ENCODE measurements around the gene VPS35L. TPM values are rescaled to one million over a fixed set of nuclear protein-coding genes. Genes with fewer than 3 reads are reported as not detected.

VPS35L gene
- total RNA-seq, 2 donors from 2014 or later: 38.2 to 40.8 TPM

DNA sequence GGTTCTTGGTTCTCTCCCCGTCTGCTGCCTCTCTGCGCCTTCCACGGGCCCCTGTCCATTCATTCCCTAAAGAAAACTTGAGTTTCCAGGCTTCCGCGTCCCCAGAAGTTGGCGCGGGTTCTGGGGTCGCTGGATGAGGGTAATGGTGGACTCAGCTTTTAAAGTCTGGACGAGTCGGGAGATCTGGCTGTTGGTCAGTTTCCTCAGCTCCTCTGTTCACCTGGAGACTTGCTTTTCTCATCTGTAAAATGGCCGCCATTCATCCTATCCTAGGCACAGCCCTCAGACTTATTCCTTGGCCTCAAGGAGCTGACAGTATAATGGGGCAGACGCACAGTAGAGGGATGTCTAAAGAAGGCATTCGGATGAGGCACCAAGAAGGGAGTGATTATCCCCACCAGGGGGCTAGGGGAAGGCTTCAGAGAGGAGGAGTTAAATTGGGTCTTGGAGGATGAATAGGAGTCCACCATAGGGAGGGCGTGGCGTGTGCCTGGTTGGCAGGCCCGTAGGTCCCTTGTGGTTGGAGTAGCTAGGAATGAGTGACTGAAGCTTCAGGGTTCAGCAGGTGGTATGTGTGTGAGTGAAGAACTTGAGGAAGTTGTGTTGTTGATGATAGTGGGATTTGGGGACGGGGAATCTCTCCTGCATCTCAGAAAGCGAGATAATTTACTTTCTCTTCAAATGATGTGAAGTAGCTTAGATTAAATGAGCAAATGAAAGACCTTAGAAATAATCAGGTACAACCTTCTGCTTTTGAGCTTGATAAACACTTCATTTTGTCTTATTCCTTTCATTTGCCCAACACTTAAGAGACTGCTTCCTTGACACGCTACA lies 652 bp downstream of the VPS35L start:
- Mint-ChIP-seq H3K27me3 (no peaks in the 10 kb centered on the region), H3K36me3 (ENCODE audit: low read depth) (peaks cover 16% of the 10 kb centered on the region), H3K27ac (peak overlapping the region; percentile 96), H3K4me3 (peak overlapping the region; percentile 95), H3K4me1 (peaks cover 5% of the 10 kb centered on the region), H3K9me3 (no peaks in the 10 kb centered on the region)
- ATAC-seq (replicated peaks): peak; percentile 31

DNA sequence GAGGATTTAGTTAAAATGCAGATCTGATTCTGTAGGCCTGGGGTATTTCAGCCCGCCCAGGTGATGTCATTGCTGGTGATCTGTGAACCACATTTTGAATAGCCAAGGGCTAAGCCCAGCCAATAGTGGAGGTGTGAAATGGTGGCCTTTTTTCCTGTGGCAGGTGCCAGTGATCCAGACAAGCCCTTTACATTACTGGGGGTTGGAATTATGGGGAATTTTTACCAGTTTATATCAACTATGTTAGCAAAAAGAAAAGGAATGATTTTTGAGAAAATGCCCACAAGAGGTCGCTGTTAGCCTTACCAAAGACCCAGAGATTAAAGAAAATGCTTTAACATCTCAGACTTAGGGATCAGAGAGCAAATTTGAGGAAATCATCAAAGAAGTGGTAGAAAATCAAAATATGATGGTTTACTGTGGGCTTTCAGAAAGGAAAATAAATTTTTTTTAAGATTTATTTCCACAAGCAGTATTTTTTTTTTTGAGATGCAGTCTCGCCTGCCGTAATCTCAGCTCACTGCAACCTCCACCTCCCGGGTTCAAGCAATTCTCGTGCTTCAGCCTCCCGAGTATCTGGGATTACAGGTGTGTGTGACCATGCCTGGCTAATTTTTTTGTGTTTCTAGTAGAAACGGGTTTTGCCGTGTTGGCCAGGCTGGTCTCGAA lies 3.9 kb downstream of the VPS35L start:
- H3K27me3 Mint-ChIP-seq: no peaks in the 10 kb centered on the region
- peaks cover 14% of the 10 kb centered on the region for H3K36me3 Mint-ChIP-seq (ENCODE audit: low read depth)
- no peaks in the 10 kb centered on the region for H3K9me3 Mint-ChIP-seq
- no peak overlapping the region for H3K27ac Mint-ChIP-seq
- ATAC-seq (replicated peaks): no peak
- H3K4me1 Mint-ChIP-seq: peaks cover 11% of the 10 kb centered on the region
- H3K4me3 Mint-ChIP-seq: no peak overlapping the region

DNA sequence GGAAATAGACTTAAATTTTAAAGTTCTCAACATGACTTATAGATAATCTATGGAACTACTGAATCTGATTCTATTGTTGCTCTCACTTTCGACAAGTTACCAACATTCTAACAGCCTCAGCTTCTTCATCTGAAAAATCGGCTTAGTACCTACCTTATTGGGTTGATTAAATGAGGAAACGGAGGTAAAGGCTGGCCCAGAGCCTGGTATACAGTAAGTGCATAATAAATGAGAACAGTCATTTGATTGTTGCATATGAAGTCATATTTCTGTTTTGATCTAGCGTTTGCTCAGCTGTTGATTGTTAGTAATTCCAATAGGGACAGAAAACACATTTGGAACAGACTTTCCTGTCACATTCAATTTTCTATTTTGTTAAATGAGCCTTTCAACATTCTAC lies 4.6 kb downstream of the VPS35L start:
- Mint-ChIP-seq H3K27me3 (no peaks in the 10 kb centered on the region), H3K36me3 (ENCODE audit: low read depth) (peaks cover 17% of the 10 kb centered on the region), H3K27ac (no peak overlapping the region), H3K4me1 (peaks cover 11% of the 10 kb centered on the region), H3K4me3 (no peak overlapping the region), H3K9me3 (no peaks in the 10 kb centered on the region)
- no peak for ATAC-seq (replicated peaks)

DNA sequence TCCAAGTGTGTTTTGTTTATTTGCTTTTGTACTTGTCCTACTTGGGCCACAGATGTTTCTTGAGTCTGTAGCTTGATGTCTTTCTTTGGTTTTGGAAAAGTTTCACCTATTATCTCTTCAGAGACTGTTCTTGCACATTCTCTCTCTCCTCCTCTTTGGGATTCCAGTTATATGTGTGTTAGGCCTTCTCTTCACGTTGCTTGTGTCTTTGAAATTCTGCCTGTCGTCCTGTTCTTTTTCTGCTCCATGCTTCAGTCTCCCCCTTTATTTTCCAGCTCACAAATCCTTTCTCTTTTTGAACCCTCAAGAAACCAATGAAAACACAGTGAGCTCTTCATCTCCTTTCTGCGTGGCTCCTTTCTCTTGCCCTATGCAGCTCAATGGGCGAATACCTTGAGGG lies 7.9 kb downstream of the VPS35L start:
- Mint-ChIP-seq H3K36me3 (ENCODE audit: low read depth) (peaks cover 39% of the 10 kb centered on the region), H3K27me3 (no peaks in the 10 kb centered on the region), H3K4me1 (peaks cover 5% of the 10 kb centered on the region), H3K9me3 (no peaks in the 10 kb centered on the region), H3K4me3 (no peak overlapping the region), H3K27ac (peak overlapping the region; percentile 13)
- no peak for ATAC-seq (replicated peaks)

DNA sequence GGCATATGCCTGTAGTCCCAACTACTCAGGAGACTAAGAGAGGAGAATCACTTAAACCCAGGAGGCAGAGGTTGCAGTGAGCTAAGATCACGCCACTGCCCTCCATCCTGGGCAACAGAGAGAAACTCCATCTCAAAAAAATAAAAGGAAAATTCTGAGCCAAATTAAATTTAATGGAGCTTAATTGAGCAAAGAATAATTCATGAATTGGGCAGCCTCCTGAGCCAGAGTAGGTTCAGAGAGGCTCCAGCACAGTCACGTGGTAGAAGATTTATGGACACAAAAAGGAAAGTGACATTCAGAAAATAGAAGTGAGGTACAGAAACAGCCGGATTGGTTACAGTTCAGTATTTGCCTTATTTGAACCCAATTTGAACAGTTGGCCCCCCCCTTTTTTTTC lies 10.9 kb downstream of the VPS35L start:
- Mint-ChIP-seq H3K27ac (no peak overlapping the region), H3K4me1 (peaks cover 5% of the 10 kb centered on the region), H3K9me3 (no peaks in the 10 kb centered on the region), H3K4me3 (no peak overlapping the region), H3K36me3 (ENCODE audit: low read depth) (peaks cover 65% of the 10 kb centered on the region), H3K27me3 (no peaks in the 10 kb centered on the region)
- ATAC-seq (replicated peaks): no peak

DNA sequence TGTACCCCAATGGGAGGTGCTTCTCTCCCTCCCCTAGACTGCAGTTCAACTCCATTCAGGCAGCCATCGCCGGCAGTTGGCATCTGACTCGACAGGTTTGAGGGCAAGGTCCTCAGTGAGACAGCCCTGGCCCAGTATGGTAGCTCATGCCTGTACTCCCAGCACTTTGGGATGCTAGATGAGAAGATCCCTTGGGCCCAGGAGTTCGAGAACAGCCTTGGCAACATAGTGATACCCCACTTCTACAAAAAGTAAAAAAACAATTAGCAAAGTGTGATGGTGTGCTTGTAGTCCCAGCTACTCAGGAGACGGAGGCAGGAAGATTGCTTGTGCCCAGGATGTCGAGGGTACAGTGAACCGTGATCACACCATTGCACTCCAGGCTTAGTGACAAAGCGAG lies 12.1 kb downstream of the VPS35L start:
- peaks cover 5% of the 10 kb centered on the region for H3K4me1 Mint-ChIP-seq
- peak overlapping the region; percentile 38 for H3K27ac Mint-ChIP-seq
- peaks cover 77% of the 10 kb centered on the region for H3K36me3 Mint-ChIP-seq (ENCODE audit: low read depth)
- ATAC-seq (replicated peaks): no peak
- H3K4me3 Mint-ChIP-seq: no peak overlapping the region
- no peaks in the 10 kb centered on the region for H3K9me3 Mint-ChIP-seq
- no peaks in the 10 kb centered on the region for H3K27me3 Mint-ChIP-seq

DNA sequence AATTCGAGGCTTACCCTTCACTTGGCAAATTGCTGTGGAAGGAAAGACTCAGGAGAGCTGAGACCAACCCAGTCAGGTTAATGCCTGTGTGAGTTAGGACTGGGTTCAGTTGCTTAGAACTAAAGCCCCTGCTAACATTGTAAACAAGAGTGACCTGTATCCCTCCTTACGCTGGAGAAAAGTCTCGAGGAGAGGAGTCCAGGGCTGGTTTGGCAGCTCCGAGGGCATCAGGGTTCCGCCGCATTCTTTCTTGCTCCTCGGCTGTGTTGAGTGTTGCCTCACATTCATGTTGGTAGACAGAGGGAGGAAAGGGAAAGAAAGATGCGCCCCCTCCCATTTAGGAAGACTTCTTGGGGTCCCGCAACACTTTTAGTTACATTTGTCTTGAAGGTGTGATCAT lies 18.5 kb downstream of the VPS35L start:
- ATAC-seq (replicated peaks): no peak
- peaks cover 93% of the 10 kb centered on the region for H3K36me3 Mint-ChIP-seq (ENCODE audit: low read depth)
- no peak overlapping the region for H3K27ac Mint-ChIP-seq
- H3K9me3 Mint-ChIP-seq: no peaks in the 10 kb centered on the region
- no peak overlapping the region for H3K4me3 Mint-ChIP-seq
- no peaks in the 10 kb centered on the region for H3K27me3 Mint-ChIP-seq
- H3K4me1 Mint-ChIP-seq: no peaks in the 10 kb centered on the region

DNA sequence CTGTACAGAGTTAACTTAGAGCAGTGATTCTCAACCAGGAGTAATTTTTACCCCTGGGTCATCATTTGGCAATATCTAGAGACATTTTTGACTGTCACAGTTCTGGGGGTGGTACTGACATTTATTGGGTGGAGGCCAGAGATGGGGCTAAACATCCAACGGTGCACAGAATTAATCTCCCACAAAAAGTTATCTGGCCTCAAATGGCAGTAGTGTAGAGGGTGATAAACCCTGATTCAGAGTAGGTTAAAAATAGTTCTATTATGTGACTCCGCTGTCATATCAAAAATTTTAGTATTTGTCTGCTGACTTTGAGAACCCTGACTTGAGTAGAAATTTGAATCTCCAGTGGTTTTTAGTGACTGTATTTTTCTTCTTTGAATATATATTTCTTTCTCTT lies 19.1 kb downstream of the VPS35L start:
- peaks cover 91% of the 10 kb centered on the region for H3K36me3 Mint-ChIP-seq (ENCODE audit: low read depth)
- no peak overlapping the region for H3K27ac Mint-ChIP-seq
- no peaks in the 10 kb centered on the region for H3K4me1 Mint-ChIP-seq
- no peak for ATAC-seq (replicated peaks)
- no peaks in the 10 kb centered on the region for H3K27me3 Mint-ChIP-seq
- no peak overlapping the region for H3K4me3 Mint-ChIP-seq
- H3K9me3 Mint-ChIP-seq: no peaks in the 10 kb centered on the region

DNA sequence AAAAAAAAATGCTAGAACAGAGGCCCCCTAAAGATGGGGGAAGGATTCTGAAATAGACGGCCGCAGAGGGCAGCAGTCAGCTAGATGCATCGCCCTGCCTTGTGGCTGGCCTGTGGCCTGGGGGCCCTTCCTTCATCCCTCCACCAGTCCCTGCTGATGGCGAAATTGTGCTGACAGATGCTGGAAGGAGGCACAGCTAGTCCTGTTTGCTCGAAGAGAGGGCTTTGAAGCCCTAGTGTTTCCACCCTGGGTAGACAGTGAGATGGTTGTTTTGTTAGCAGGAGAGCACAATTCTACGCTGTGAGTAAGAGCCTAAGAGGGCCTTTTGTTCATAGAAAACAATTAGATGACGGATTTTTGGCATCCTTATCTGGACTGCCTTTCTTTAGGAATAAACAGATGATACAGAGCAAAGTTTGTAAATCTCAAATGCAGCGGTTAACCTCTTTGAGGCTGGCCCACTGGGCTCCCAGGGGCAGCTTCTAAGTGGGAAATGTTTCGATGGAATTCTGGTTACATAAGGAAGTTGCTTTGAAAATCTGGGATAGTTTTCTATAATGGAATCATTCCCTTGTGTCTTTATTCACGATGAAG lies 23.0 kb downstream of the VPS35L start:
- Mint-ChIP-seq H3K9me3 (no peaks in the 10 kb centered on the region), H3K4me1 (no peaks in the 10 kb centered on the region), H3K27me3 (no peaks in the 10 kb centered on the region), H3K27ac (no peak overlapping the region), H3K36me3 (ENCODE audit: low read depth) (peaks cover 89% of the 10 kb centered on the region), H3K4me3 (no peak overlapping the region)
- ATAC-seq (replicated peaks): no peak

DNA sequence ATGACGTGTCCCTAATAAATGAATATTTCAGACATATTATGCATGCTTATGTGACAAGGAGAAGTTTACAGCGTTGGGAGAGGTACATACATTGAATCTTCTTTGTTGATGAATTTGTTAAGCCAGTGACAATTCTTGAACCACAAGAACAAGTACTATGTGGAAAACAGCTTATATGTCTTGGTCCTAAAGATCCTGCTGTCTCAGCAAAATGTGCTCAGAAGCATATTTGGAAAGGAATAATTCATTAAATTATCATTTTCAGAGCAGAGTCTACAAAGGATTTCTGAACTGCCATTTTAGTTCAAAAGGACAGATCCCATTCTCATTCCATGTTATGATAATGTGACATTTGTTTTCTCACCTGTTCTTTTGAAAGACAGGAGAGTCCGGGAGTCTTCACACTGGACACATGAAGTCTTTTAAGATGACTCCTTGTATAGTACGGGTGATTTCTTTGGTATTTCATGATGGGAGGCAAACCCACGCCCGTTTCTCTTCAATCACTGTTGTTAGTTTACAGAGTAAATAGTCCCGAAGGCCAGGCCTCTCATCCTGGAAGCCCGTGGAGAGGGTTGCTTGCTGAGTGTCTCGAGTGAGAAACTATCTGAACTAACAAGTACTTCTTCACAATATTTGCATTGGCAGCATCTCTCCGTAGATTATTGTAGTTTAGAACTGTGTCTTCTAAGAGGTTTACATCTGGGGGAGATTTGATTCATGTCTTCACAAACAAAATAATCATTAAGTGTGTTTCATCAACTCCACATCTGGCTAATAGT lies 26.7 kb downstream of the VPS35L start:
- peaks cover 90% of the 10 kb centered on the region for H3K36me3 Mint-ChIP-seq (ENCODE audit: low read depth)
- H3K27ac Mint-ChIP-seq: no peak overlapping the region
- no peak for ATAC-seq (replicated peaks)
- no peaks in the 10 kb centered on the region for H3K9me3 Mint-ChIP-seq
- no peaks in the 10 kb centered on the region for H3K27me3 Mint-ChIP-seq
- no peak overlapping the region for H3K4me3 Mint-ChIP-seq
- peaks cover 10% of the 10 kb centered on the region for H3K4me1 Mint-ChIP-seq

DNA sequence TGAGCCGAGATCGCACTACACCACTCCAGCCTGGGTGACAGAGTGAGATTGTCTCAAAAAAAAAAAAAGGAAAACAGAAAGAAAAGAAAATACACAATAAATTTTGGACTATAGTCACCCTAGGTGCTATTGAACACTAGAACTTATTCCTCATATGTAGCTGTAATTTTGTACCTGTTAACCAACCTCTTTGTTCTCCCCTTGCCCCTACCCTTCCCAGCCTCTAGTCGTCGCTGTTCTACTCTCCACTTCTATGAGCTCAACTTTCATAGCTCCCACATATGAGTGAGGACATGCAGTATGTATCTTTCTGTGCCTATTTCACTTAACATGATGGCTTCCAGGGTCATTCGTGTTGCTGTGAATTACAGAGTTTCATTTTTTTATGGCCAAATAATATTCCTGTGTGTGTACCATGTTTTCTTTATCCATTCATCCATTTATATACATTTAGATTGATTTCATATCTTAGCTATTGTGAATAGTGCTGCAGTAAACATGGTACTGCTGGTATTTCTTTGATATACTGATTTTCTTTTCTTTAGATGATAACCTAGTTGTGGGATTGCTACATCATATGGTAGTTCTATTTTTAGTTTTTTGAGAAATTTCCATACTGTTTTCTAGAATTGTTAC lies 28.3 kb downstream of the VPS35L start:
- Mint-ChIP-seq H3K4me3 (no peak overlapping the region), H3K27ac (peak overlapping the region; percentile 7), H3K4me1 (peaks cover 10% of the 10 kb centered on the region), H3K27me3 (no peaks in the 10 kb centered on the region), H3K36me3 (ENCODE audit: low read depth) (peaks cover 82% of the 10 kb centered on the region), H3K9me3 (no peaks in the 10 kb centered on the region)
- ATAC-seq (replicated peaks): peak; percentile 75

DNA sequence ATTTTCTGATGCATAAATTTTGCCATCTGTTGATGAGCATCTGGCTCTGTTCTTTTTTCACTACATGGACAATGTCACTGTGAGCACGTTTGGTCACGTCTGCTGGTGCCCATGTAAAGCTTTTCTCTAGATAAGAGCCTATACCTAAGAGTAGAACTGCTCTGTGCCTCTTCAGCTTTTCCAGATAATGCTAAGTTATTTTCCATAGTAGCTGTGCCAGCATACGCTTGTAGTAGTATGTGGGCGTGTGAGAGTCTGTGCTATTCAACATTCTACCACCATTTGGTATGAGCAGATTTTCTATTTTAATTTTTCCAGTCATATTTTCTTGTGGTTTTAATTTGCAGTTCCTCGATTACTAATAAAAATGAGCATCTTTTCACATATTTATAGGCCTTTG lies 33.2 kb downstream of the VPS35L start:
- peaks cover 9% of the 10 kb centered on the region for H3K4me1 Mint-ChIP-seq
- peak; percentile 49 for ATAC-seq (replicated peaks)
- no peaks in the 10 kb centered on the region for H3K9me3 Mint-ChIP-seq
- H3K4me3 Mint-ChIP-seq: no peak overlapping the region
- no peak overlapping the region for H3K27ac Mint-ChIP-seq
- H3K27me3 Mint-ChIP-seq: no peaks in the 10 kb centered on the region
- peaks cover 81% of the 10 kb centered on the region for H3K36me3 Mint-ChIP-seq (ENCODE audit: low read depth)

DNA sequence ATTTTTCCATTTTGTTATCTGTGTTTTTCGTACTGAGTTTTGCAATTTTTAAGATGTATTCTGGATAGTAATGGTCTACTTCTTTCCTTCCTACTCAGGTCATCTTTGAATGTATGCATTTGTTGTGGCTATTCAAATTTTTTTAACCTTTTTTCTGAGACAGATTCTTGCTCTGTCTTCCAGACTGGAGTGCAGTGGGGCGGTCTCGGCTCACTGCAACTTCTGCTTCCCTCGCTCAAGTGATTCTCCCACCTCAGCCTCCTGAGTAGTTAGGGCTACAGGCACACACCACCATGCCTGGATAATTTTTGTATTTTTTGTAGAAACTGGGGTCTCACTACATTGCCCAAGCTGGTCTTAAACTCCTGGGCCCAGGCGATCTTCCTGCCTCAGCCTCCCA lies 33.6 kb downstream of the VPS35L start:
- Mint-ChIP-seq H3K27ac (peak overlapping the region; percentile 52), H3K4me3 (no peak overlapping the region)

DNA sequence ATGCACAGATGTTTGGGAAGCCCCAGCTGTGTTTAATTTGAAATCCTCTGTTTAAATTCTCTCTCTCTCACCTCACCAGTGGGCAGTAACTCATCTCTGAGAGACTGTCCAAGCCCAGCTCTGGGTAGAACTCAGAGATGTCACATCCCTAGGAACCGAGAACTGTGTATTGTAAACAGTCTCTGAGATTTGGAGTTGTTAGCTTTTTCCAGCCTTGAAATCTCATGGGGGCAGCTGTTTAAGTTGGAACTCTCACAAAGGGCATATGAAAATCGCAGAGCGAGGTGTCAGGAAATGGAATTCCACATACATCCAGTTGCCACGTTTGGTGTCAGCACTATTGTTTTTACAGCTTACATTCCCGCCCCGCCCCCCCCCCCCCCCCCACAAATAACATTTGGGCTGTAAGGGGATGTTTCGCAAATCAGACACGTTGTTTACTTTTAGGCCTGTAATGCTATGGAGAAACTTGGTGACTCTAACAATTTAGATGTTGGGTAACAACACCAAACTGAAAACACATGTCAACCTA lies 34.3 kb downstream of the VPS35L start:
- Mint-ChIP-seq H3K9me3 (no peaks in the 10 kb centered on the region), H3K36me3 (ENCODE audit: low read depth) (peaks cover 82% of the 10 kb centered on the region), H3K27ac (no peak overlapping the region), H3K4me3 (no peak overlapping the region), H3K4me1 (peaks cover 5% of the 10 kb centered on the region), H3K27me3 (no peaks in the 10 kb centered on the region)
- ATAC-seq (replicated peaks): no peak

More for the DNA sequence above, 33.6 kb downstream of the VPS35L start:
- no peak for ATAC-seq (replicated peaks)
- Mint-ChIP-seq H3K36me3 (ENCODE audit: low read depth) (peaks cover 81% of the 10 kb centered on the region), H3K27me3 (no peaks in the 10 kb centered on the region), H3K4me1 (peaks cover 5% of the 10 kb centered on the region), H3K9me3 (no peaks in the 10 kb centered on the region)

Measured in activated T-helper 17 cell treated with anti-CD3 and anti-CD28 coated beads, Interleukin-2, amount 50 U/mL, for 72 hours (primary cell).